ENCODE measurements around the gene EP400.

EP400 gene, protein sequence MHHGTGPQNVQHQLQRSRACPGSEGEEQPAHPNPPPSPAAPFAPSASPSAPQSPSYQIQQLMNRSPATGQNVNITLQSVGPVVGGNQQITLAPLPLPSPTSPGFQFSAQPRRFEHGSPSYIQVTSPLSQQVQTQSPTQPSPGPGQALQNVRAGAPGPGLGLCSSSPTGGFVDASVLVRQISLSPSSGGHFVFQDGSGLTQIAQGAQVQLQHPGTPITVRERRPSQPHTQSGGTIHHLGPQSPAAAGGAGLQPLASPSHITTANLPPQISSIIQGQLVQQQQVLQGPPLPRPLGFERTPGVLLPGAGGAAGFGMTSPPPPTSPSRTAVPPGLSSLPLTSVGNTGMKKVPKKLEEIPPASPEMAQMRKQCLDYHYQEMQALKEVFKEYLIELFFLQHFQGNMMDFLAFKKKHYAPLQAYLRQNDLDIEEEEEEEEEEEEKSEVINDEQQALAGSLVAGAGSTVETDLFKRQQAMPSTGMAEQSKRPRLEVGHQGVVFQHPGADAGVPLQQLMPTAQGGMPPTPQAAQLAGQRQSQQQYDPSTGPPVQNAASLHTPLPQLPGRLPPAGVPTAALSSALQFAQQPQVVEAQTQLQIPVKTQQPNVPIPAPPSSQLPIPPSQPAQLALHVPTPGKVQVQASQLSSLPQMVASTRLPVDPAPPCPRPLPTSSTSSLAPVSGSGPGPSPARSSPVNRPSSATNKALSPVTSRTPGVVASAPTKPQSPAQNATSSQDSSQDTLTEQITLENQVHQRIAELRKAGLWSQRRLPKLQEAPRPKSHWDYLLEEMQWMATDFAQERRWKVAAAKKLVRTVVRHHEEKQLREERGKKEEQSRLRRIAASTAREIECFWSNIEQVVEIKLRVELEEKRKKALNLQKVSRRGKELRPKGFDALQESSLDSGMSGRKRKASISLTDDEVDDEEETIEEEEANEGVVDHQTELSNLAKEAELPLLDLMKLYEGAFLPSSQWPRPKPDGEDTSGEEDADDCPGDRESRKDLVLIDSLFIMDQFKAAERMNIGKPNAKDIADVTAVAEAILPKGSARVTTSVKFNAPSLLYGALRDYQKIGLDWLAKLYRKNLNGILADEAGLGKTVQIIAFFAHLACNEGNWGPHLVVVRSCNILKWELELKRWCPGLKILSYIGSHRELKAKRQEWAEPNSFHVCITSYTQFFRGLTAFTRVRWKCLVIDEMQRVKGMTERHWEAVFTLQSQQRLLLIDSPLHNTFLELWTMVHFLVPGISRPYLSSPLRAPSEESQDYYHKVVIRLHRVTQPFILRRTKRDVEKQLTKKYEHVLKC (N-terminal part only)

DNA sequence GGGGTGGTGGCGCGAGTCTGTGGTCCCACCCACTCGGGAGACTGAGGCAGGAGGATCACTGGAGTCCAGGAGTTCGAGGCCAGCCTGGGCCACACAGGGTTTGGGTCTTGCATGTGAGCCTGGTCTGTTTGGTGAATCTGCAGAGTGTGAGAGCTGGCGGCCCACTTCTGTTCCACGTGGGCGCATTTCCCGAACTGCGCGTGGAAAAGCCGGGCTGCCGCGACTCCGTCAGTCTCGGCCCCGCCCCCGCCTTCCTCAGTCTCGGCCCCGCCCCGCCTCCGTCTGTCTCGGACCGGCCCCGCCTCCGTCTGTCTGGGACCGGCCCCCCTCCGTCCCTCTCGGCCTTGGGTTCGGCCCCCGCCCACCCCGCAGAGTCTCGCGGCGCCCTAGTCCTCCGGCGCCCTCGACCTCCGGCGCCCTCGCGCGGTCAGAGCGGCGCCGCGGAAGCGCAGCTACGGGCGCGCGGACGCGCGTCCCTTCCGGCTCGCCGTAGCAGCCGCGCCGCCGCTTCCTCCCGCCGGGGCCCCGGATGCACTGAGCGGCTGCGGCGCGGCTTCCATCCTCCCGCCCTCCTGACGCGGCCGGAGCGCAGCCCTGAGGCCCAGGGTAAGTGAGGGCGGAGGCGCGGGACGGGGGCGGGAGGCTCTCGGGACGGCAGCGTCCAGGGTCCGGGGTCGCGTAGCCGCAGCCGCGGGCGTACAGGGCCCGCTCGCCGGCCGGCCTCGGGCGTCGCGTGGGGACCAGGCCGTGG lies at the start of gene EP400:
TSS of gene EP400 (plus strand) at position 512 of the 751 bp plus-strand sequence. CDS start 10,678 bp downstream, outside the sequence.
- DNase-seq (ENCODE audit: low spot score), result peak; percentile 93

DNA sequence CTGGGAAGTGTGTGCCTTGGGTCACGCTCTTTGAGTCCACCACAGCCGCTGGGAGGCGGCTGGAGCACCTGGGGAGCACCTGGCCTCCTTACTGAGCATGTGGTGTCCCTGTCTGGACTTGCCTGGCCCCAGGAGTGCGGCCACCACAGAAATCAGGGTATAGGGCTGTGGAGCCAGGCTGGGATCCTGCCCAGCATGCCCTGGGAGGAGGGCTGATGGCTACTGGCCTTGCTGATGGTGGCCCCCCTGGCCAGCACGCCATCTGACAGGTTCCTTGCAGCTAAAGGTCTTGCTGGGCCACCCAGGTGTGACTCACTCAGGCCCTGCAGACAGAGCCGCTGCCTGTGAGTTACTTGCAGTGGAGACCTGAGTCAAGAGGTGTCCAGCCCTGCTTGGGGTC lies 49.3 kb upstream of the EP400 start:
- peak; percentile 39 for DNase-seq (ENCODE audit: low spot score)

DNA sequence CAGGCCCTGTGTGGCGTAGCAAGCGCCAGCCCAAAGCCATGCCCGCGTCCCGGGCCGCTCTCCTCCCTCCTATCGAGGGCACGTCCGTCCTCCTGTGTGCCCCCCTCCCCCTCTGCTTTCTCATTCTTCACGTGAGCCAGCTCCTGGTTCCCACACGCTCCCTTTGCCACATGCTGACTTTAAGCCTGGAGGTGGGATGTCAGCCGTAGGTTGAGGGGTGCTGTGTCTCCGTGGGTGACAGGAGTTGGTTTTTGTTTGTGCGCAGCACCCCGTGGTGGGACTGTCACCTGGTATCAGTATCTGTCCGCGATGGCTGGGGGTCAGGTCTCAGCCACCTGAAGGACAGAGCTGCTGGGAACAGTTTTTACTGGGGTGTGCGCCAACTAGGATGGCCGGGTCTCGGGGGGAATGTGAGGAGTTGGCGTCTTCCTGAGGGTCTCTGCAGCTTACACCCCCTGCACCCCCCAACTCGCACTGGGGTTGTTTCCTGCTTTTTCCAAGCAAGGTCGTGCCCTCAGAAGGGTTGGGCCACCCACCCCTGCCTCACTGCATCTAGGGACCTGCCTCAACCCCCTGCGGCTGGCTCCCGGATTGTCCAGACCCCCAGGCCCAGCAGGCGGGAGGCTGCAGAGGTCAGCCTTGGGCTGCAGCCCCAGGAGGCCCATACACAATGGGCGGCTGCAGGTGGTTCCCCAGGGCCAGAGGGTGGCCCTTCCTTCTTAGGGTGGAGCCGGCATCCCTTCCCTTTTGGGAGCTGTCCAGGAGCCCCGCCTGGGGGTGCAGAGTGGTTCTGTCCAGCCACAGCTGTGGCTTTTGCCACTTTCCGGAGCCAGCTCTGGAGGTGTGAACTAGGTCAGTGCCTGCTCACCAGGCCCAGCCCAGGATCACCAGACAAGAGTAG lies 48.1 kb upstream of the EP400 start:
- no peak for DNase-seq (ENCODE audit: low spot score)

DNA sequence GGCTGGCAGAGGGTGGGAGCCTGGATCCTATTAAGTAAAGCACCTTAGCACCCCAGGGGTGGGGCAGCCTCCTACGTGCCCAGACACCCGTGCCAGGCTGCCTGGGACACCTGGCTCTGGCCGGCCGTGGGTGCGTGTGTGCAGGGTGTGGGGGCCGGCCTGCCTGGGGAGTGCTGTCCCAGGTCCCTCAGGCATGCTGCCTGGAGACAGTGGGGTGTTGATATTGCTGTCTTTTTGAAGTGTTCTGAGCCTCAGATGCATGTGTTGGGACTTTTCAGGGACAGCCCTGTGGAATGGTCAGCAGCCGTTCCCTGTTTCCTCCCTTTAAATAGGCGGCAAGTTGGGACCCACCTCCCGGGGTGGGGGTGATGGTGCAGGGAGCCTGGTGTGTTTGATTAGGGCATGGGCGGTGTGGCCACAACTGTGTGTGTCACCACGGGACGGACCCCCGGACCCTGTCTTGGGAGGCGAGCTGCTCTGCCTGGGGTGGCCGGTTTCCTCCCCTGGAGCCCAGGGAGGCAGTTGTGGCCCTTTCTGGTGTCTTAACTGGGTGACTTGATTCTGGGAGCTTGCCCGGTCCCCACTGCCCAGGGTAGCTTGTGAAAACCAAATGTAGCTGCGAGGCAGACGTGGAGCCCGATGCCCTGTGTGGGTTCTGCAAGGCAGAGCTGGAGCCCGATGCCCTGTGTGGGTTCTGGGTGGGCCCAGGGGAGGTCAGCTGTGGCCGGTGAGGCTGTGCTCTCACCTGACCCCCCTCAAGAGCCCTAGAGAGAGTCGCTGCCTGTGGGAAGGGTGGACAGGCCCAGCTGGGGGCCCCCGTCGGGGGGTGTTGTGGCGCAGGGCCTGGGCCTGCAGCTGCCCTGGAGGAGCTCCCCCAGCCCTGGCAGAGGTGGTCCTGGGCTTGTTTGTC lies 47.2 kb upstream of the EP400 start:
- no peak for DNase-seq (ENCODE audit: low spot score)

DNA sequence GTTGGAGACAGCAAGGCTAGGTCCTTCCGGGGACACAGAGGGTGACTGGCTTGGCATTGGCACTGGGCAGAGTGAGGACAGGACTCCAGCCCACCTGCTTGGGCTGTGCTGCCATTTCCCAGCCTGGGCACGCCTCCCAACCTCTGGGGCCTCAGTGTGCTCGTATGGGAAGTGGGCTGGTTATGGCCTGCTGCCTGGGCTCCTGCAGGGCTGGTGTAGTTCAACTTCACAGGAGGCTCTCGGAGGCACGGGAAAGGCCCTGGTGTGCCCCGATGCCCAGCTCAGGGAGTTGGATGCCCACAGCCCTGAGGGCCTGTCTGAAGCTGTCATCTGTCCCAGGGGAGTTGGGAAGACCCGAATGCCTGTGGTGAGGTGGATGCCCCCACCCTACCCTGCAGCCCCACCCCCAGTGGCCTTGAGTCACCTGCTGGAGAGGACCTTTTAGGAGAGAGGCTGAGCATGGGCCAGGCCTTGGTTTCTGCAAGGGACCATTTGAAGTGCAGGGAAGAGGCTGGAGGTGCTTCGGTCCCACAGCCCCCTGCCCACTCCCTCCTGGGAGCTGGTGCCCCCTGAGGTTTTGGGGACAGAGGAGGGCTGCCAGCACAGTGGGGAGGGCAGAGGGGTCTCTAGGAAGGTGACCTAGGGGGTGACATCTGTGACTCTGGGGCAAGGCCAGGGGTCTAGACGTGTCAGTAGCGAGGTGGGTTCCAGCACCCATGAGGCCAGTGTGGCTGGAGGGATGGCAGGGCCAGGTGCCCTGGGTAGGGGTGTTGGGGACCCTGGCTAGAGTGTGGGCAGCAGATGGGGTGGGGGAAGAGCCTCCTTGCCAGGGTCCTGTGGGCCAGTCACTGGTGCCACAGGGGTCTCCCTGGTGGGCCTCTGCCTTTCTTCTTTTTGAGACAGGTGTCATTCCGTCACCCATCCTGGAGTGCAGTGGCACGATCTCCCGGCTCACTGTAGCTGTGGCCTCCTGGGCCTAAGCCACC lies 46.2 kb upstream of the EP400 start:
- no peak for DNase-seq (ENCODE audit: low spot score)

DNA sequence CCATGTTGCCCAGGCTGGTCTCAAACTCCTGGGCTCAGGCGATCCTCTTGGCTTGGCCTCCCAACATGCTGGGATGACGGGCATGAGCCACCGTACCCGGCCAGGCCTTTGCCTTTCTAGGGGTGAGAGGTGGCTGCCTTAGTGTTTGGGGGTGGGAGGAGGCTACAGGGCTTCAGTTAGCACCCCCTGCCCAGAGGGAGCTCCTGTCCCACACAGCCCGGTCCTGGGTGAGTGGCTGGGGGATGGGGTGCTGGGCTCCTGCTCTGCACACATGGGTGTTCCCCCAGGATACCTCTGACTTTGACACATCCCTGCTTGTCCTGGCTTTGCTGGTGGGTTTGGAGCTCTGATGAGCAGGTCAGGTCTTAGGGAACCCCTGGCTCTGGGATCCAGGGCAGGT lies 45.4 kb upstream of the EP400 start:
- DNase-seq (ENCODE audit: low spot score), result no peak

DNA sequence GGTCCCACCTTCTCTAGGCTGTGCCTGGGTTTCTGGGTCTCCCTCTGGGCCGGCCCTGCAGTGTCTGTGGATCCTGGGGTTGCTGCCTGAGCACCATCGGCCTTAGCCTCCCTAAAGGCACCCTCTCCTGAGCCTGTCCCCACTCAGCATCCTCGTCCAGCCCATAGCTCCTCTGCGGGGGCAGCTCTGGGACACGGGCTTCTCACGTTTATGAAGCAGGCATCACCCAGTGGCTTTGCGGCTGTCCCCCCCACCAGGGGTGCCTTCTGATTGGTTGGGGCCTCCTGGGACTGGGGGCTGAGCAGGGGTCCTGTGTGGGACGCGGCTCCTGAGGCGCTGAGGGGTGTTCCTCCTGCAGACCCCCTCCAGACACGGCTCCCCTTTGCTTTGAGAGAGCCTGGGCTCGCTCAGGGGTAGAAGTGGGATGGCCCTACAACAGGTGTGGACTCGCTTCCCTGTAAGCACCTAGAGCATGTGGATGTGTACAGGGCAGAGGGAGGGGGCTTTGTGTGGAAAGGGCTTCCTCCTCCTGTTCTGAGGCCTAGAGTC lies 44.6 kb upstream of the EP400 start:
- DNase-seq (ENCODE audit: low spot score), result no peak

DNA sequence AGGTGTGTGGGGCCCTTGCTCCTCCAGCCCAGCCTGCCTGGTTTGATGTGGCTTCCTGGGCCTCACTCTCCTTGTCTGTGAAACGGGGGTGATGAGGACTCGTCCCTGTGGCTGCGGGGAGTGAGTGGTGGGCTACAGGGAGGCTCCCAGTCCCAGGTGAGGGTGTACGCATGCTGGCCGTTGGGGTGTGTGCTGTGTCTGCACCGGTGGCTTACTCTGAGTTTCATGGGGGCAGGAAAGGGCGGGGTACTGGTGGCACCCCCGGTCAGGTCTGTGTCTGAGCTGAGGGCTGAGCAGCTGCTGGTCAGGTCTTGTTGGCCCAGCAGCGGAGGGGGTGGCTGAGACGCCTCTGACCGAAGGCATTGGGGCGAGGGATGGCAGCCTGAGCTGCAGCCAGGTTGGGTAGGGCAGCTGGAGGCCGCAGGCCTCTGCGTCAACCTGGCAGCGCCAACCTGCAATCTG lies 44.1 kb upstream of the EP400 start:
- DNase-seq (ENCODE audit: low spot score), result no peak

DNA sequence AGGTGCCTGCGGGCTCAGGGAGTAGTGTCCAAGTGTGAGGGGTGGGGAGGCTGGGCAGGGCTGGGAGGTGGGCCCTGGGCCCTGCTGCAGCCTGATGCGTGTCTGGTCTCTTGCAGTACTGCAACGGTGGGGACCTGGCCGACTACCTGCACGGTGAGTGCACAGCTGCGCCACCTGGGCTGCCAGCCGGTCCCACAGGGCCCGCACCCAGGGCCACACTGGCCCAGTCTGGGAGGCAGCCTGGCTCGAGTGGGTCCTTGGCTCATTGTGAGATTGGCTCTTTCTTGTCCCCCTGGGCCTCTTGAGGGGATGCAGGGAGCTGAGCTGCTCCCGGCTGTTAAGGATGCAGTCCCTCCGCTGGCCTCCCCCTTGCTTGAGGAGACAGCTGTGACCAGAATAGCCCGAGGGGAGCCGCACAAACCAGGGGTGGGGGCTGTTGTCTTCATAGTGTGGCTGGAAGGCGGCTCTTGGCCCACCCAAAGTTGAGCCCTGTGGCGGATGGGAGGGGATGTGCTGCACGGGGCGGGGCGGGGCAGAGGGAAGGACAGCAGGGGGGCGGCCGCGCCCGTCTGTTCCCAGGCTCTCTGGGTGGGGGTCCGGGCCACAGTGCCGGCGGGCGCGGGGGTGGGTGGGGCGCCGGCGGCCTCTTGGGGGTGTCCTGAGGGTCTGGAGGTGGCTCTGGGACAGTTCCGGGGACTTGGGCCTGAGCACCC lies 42.2 kb upstream of the EP400 start:
- DNase-seq (ENCODE audit: low spot score), result no peak

DNA sequence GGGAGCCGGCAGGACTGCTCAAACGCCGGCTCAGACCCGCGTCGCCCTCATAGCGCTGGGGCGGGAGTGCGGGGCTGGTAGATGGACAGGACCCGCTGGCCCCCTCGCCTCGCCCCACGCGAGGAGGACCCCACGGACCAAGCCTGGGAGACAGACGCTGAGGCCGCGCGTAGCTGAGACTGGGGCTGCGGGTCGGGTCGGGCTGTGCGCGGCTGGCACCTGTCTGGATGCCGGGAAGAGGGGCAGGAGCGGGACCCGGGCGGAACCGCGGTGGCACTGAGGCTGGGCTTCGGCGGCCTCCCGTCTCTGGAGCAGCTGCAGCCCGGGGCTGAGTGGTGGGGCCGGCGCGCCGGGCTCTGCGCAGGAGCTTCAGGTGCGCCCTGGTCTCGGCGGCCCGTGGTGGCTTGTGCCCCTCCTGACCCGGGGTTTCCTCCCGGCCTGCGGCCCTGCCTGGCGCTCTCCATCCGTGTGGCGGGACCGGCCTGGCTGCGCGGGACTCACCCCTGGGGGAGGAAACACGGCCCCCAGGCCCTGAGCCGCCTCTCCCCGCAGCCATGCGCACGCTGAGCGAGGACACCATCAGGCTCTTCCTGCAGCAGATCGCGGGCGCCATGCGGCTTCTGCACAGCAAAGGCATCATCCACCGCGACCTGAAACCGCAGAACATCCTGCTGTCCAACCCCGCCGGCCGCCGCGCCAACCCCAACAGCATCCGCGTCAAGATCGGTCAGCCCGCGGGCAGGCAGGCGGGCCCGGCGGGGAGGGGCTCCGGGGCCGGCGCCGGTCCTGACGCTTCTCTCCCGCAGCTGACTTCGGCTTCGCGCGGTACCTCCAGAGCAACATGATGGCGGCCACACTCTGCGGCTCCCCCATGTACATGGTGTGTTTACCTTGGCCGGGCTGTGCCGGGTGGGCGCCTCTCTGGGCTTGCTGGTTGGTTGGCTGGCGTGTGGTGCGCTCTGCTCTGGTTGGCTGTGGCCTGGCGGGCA lies 41.4 kb upstream of the EP400 start:
- DNase-seq (ENCODE audit: low spot score), result no peak

DNA sequence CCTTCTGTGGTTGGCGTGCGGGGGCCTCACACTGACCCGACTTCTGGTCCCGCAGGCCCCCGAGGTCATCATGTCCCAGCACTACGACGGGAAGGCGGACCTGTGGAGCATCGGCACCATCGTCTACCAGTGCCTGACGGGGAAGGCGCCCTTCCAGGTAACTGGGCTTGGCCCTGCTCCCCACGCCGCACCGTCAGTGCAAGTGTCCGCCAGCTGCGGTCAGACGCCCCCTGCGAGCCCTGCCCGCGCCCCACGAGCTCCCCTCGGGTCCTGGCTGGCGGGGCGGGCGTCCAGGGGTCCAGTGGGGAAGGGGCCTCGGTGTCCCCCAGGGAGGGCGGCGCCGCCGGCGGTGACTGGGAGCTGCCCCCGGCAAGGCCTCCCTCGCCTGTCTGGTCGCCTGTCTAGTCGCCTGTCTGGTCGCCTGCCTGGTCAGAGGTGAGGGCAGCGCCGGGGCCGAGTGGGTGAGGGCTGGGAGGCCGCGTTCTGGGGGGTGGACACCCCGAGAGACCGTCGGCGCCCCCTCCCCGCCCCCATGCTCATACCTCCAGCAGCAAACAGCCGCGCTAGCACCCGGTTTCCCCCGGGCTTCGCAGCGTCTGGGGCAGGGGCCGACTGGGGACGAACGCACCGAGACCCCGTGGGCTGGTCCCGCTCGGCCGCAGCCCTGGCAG lies 40.5 kb upstream of the EP400 start:
- no peak for DNase-seq (ENCODE audit: low spot score)

DNA sequence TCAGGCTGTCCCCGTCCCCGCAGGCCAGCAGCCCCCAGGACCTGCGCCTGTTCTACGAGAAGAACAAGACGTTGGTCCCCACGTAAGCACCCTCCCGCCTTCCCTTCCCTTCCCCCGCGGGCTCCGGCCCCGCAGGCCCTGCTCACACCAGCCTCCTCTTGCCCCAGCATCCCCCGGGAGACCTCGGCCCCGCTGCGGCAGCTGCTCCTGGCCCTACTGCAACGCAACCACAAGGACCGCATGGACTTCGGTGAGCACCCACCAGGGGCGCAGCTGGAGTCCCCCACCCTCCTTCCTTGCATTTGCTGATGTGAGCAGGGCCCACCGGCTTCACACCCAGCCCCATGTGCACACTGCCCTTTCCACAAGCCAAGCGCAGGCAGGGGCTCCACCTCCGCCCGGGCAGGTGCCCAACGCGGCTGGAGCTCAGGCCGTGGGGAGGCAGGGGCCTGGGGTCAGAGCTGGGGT lies 40.0 kb upstream of the EP400 start:
- DNase-seq (ENCODE audit: low spot score), result no peak

DNA sequence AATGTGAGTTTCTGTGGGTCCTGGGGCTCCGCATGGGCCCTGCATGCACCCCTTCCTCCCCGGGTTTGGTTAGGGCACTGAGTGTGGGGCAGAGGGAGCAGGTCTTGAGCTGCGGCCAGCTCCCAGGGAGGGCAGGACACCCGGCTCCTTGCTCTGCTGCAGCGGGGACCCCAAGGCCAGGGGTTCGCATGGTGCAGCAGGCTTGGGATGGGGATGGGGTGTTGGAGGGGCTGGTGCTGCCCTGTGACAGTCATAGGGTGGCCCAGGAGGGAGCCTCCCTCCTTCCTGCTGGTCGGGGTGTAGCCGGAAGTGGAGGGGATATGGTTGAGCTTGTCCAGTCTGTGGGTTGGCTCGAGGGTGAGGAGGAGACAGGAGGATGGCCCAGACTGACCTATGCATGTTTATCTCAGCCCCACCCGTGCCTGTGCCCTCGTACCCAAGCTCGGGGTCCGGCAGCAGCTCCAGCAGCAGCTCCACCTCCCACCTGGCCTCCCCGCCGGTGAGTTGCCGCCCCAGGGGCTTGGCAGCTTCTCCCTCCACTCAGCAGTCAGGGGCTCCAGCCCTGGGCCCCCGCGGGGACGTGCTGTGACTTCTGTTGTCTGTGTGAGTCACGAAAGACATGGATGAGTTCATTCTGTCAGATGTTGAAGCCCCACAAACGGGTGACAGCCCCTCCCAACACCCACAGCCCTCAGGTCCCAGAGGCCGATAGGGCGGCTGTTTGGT lies 39.3 kb upstream of the EP400 start:
- DNase-seq (ENCODE audit: low spot score), result no peak

DNA sequence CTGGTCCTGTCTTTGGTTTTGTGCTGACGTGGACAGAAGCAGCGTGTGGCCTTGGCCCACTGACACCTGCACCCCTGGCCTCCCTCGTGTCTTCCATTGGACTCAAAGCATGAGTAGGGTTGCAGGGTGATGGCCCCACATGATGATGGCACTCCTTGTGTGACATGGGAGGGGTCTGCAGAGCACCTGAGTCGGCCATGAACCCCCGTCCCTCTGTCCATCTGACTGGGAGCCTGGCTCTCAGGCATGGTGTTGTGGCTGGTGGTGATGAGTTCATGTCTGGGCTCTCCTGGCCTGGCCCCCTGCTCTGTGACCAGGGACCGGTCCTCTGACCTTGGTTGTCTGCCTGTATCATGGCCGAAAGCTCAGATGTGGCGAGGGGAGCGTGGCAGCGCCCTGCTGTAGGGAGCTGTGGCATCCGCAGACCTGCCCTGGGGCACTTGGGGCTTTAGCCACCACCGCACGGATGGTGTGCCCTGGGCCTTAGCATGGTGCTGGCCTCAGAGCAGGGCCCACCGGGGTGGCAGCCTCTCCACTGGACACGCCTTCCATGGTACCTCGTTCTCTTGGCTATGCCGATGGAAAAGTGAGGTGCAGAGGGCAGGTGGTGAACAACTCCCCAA lies 38.6 kb upstream of the EP400 start:
- no peak for DNase-seq (ENCODE audit: low spot score)

Measured in kidney tubule cell (primary cell).